Amygdala (tissue), 56 donors: ENCODE measurements around the gene VAV2.
"Not testable (repeated sequence)": the region's sequence is repeated elsewhere in the genome, so short reads cannot be mapped to it uniquely, and the experiment has no call there.

ENCODE experiments used
- DNase-seq, 56 donors: peaks; one replicate each; lab custom pipeline; 2025; lab: John Stamatoyannopoulos, UW

Gene VAV2

GRCh38 chr9:133997584-133997983 lies 5.5 kb upstream of the VAV2 start:
- DNase-seq, result no peak

GRCh38 chr9:133996531-133997520 lies 4.7 kb upstream of the VAV2 start:
- DNase-seq, result no peak

- no peak for DNase-seq
These were observed 3.1 kb upstream of the VAV2 start for GRCh38 chr9:133995012-133995896.

- peak in 49 of 56 donors; percentile 19 to 82 (median 55) for DNase-seq
These were observed 2.4 kb upstream of the VAV2 start for GRCh38 chr9:133994353-133995011.

- no peak for DNase-seq
These were observed 1.6 kb upstream of the VAV2 start for GRCh38 chr9:133993635-133994253.

- DNase-seq, result peak in 33 of 56 donors; percentile 25 to 77 (median 54)
These were observed 883 bp upstream of the VAV2 start for GRCh38 chr9:133992780-133993634.

- DNase-seq, result peak in 1 of 56 donors; percentile 28
These were observed 756 bp downstream of the VAV2 start for GRCh38 chr9:133991214-133991921.

- DNase-seq, result peak in 1 of 56 donors; percentile 49
These were observed 1.5 kb downstream of the VAV2 start for GRCh38 chr9:133990366-133991213.

GRCh38 chr9:133989625-133990365 lies 2.3 kb downstream of the VAV2 start:
- no peak for DNase-seq

GRCh38 chr9:133988771-133989170 lies 3.4 kb downstream of the VAV2 start:
- DNase-seq, result not testable (repeated sequence)

- no peak for DNase-seq
These were observed 4.0 kb downstream of the VAV2 start for GRCh38 chr9:133987946-133988665.

- DNase-seq, result no peak
These were observed 4.7 kb downstream of the VAV2 start for GRCh38 chr9:133987446-133987788.

GRCh38 chr9:133986774-133987445 lies 5.2 kb downstream of the VAV2 start:
- DNase-seq, result no peak

- no peak for DNase-seq
These were observed 6.1 kb downstream of the VAV2 start for GRCh38 chr9:133986061-133986460.

- DNase-seq, result no peak
These were observed 9.0 kb downstream of the VAV2 start for GRCh38 chr9:133982971-133983720.
